ENCODE results near the gene IGFBP7.

IGFBP7 gene

DNA sequence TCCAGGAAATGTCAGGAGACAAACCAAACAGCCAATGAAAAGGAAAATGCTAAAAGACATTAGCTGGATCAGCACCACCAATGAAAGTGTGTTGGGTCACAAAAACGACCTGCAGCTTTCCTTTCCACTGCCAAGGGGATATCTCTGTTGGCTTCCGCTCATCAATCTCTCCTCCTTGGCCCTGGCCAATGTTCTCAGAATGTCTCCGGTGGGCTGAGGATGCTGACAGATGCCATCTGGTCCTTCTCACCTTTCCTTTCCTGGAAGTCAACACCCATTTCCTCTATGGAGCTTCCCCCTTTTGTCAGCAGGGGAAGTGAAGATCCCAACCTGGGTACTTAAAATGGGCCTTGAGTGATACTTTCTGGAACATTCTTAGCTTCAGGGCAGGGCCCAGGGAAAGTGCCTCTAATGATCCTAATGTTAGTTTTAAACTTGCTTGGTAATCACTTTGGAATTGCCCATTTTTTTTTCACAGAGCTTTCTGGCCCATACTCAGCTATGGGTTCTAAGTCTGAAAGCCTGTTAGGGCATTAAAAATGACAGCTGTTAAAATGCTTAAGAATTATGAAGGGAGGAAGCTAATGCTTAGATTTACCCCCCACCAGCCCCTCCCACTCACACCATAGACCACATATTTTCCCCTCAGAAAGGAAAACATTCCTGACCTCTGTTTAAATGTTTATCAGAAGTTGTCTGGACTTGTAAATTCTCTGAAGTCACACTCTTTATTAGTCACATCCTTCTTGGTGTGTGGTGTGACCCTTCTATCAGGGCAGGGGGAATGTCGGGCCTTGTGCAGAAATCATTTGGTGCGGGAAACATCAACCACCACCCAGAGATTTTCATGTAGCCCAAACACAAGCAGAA lies 29.2 kb downstream of the IGFBP7 start:
- DNase-seq (ENCODE audit: low spot score) = no peak
- in situ Hi-C loops (cut with MboI; ENCODE audit: low sequenced_read_pairs, unreplicated experiment) = no loop called here
- TF ChIP-seq, protein P1, sequence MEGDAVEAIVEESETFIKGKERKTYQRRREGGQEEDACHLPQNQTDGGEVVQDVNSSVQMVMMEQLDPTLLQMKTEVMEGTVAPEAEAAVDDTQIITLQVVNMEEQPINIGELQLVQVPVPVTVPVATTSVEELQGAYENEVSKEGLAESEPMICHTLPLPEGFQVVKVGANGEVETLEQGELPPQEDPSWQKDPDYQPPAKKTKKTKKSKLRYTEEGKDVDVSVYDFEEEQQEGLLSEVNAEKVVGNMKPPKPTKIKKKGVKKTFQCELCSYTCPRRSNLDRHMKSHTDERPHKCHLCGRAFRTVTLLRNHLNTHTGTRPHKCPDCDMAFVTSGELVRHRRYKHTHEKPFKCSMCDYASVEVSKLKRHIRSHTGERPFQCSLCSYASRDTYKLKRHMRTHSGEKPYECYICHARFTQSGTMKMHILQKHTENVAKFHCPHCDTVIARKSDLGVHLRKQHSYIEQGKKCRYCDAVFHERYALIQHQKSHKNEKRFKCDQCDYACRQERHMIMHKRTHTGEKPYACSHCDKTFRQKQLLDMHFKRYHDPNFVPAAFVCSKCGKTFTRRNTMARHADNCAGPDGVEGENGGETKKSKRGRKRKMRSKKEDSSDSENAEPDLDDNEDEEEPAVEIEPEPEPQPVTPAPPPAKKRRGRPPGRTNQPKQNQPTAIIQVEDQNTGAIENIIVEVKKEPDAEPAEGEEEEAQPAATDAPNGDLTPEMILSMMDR (IDR thresholded peaks at IDR 0.05; ENCODE audit: borderline replicate concordance, control extremely low read depth, extremely low read depth, insufficient read depth, missing control alignments) = no peak

DNA sequence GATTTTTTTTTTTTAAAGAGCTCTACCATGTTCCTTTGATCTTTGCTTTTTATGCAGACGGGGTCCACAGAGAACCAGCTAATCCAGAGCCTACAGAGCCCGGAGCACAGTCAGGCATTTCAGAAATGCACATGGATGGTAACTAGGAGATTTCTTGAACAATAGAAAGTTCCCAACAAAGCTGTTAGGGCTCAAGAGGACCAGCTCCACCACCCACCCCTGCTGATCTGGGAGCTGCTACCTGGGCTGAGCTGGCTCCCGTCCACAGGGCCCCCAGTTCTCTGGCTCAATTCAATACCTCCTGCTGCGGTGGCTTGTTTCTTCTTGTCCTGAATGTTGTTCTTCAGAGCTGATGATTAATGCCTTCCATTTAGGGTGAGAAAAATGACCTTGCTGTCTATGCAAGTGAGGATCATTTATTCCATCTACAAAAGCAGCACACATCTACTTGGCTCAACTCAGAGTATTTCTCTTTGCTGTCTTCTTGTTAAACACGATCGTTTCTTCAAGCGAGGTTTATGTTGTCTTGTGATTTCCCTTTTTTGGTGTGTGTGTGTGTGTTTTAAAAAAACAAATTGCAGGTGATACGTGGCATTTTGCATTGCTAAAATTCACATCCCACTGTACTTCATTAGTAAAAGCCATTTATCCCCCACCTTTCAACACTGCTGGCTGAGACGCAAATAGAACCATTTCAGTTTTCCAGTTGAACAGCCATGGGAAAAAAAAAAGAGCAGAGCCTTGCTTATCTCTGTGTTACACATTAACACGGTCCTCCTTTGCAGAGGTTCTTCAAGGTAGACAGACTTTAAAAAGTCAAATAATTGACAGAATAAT lies 31.3 kb downstream of the IGFBP7 start:
- DNase-seq (ENCODE audit: low spot score) = no peak
- TF ChIP-seq, protein P1 (IDR thresholded peaks at IDR 0.05; ENCODE audit: borderline replicate concordance, control extremely low read depth, extremely low read depth, insufficient read depth, missing control alignments) = no peak
- in situ Hi-C loops (cut with MboI; ENCODE audit: low sequenced_read_pairs, unreplicated experiment) = no loop called here

DNA sequence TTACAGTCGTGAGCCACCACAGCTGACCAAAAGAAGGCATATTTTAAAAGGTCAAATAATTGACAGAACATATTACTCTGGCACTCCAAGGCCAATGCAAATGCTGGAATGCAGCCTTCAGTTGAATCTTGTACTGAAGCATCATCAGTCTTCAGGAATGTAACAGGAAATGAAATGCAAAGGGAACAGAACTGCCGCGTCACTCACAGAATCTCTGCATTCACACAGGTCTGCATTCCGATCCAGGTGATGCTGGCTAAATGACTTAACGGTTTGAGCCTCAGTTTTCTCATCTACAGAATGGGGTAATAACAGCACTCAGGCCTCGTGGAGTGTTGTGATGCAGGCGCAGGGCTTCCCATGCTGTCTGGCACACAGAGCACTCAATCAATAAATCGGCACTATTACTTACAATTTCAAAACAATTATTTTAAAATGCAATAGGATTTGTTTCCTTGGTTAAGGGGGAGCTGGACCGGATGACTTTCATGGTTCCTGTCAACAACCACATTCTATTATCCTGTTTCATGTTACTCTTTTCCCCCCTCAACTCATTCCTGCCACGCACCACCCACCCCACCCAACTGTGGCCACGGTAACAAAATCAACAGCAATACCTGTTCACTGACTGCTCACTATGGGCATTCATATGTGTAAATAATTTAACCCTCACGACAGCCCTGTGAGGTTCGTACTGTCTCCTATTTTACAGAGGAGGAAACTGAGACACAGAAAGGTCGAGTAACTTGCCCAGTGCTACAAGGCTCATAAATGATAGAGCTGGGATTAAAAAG lies 32.4 kb downstream of the IGFBP7 start:
- TF ChIP-seq, protein P1 (IDR thresholded peaks at IDR 0.05; ENCODE audit: borderline replicate concordance, control extremely low read depth, extremely low read depth, insufficient read depth, missing control alignments) = no peak
- in situ Hi-C loops (cut with MboI; ENCODE audit: low sequenced_read_pairs, unreplicated experiment) = no loop called here
- no peak for DNase-seq (ENCODE audit: low spot score)

DNA sequence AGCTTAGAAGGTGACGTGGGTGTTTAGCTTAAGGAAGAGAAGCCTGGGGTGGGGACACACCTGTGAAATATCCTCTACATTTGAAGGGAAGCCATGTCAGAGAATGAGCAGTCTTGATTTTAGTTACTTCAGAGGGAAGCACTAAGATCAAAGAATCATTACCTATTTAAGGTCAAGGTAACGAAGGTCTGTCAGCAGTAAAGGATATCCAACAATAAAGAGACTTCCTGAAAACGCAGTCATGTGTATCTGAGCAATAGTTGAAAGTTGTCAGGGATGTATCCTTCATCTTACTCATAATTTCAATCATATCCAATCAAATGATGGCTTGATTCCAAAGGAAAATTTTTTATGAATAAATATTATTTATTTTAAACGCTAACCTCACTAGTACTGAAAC lies 33.5 kb downstream of the IGFBP7 start:
- in situ Hi-C loops (cut with MboI; ENCODE audit: low sequenced_read_pairs, unreplicated experiment) = no loop called here
- no peak for DNase-seq (ENCODE audit: low spot score)
- TF ChIP-seq, protein P1 (IDR thresholded peaks at IDR 0.05; ENCODE audit: borderline replicate concordance, control extremely low read depth, extremely low read depth, insufficient read depth, missing control alignments) = no peak

DNA sequence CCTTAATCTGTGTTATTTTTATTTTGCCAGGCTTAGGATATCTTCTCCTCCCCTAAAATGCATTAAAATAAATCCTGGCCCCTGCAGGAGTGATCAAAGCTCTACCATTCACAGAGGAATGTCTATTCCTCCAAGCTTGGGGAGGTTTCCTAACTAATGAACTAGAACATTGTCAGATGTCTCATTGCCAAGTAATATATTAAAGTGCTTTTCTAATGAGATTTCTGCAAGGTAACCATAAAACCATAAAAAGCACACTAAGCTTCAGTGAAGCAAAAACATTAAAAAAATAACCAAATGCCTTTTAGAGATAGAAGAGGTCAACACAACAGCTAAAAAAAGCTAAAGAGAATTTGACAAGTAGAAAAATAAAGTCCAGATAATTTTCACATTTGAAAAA lies 34.8 kb downstream of the IGFBP7 start:
- TF ChIP-seq, protein P1 (IDR thresholded peaks at IDR 0.05; ENCODE audit: borderline replicate concordance, control extremely low read depth, extremely low read depth, insufficient read depth, missing control alignments) = no peak
- no peak for DNase-seq (ENCODE audit: low spot score)
- in situ Hi-C loops (cut with MboI; ENCODE audit: low sequenced_read_pairs, unreplicated experiment) = no loop called here

DNA sequence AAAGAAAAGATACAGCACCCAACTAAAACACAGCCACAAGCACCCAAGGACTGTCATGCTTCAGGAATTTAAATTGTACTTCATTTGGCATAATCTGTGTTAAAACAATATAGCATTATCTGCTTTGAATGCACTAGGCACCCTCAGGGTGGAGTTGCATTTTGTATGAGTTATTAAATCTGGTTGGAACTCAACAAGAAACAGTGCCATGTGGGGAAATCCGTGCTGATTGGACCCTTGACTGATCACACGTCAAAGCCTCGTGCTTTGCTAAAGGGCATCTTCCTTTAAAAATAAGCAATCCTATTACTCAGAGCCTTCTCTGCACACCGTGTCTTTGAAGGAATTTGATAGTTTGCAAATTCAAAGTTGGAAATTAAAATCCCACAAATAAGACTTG lies 35.4 kb downstream of the IGFBP7 start:
- in situ Hi-C loops (cut with MboI; ENCODE audit: low sequenced_read_pairs, unreplicated experiment) = no loop called here
- no peak for DNase-seq (ENCODE audit: low spot score)
- TF ChIP-seq, protein P1 (IDR thresholded peaks at IDR 0.05; ENCODE audit: borderline replicate concordance, control extremely low read depth, extremely low read depth, insufficient read depth, missing control alignments) = no peak

Data from GM13976 (cell line).